IMR-90 (cell line): ENCODE results near the gene TRAPPC10. TPM values are rescaled to one million over a fixed set of nuclear protein-coding genes. Genes with fewer than 3 reads are reported as not detected.

Experiments used
- ATAC-seq: fragments of 200-7000 bp; cut with Tn5 transposase; 2 replicates; pipeline ENCODE4 v1.9.1; 2020; ENCODE audit warnings: low read depth, mild to moderate bottlenecking, moderate library complexity
- BruUV-seq: library from RNA; stranded (reverse); fragments of 400-500 nt; replicated peaks from 2 replicates; lab custom pipeline; 2021; lab: Mats Ljungman, UMichigan
- CTCF ChIA-PET: fragments of 300-600 bp; formaldehyde crosslinking; extraction: SDS; loops from one replicate; lab custom pipeline; 2021; ENCODE audit warnings: antibody characterized with exemption; lab: Yijun Ruan, JAX
- POLR2A ChIA-PET: fragments of 300-600 bp; sonication (Branson Sonifier 250); formaldehyde crosslinking; loops from one replicate; lab custom pipeline; 2022; ENCODE audit warnings: antibody characterized with exemption; ENCODE audit not compliant: unreplicated experiment; lab: Charles Lee
- DNase-seq: peaks from one replicate; pipeline ENCODE4 v3.0.0; 2013
- H2AFZ ChIP-seq: replicated peaks from 2 replicates; pipeline ENCODE3; 2013; ENCODE audit warnings: low read length, mild to moderate bottlenecking; ENCODE audit not compliant: poor library complexity
- H2AK5ac ChIP-seq: 2 replicates; pipeline ENCODE4 v1.6.1; 2013; ENCODE audit warnings: low read depth, low read length, inconsistent platforms
- H2AK9ac ChIP-seq: replicated peaks from 2 replicates; pipeline ENCODE3; 2013; ENCODE audit warnings: mild to moderate bottlenecking, low read depth, low read length, moderate library complexity; ENCODE audit not compliant: poor library complexity
- H2BK120ac ChIP-seq: 2 replicates; pipeline ENCODE4 v1.6.1; 2013; ENCODE audit warnings: low read depth, low read length, inconsistent platforms
- H2BK15ac ChIP-seq: 3 replicates; pipeline ENCODE4 v1.6.1; 2013; ENCODE audit warnings: low read depth, low read length, inconsistent platforms
- H2BK20ac ChIP-seq: 2 replicates; pipeline ENCODE4 v1.6.1; 2013; ENCODE audit warnings: low read depth, mild to moderate bottlenecking, inconsistent platforms, low read length, moderate library complexity
- H2BK5ac ChIP-seq: 2 replicates; pipeline ENCODE4 v1.6.1; 2013; ENCODE audit warnings: mild to moderate bottlenecking, low read depth, low read length, inconsistent platforms; ENCODE audit not compliant: poor library complexity, severe bottlenecking
- H3K14ac ChIP-seq: replicated peaks from 2 replicates; pipeline ENCODE4 v1.6.1; 2013; ENCODE audit warnings: low read depth, low read length, inconsistent platforms
- H3K18ac ChIP-seq: 2 replicates; pipeline ENCODE4 v1.6.1; 2013; ENCODE audit warnings: low read depth, low read length, control low read depth
- H3K23ac ChIP-seq: 2 replicates; pipeline ENCODE4 v1.6.1; 2013; ENCODE audit warnings: low read depth, low read length, inconsistent platforms
- H3K27ac ChIP-seq: 2 replicates; pipeline ENCODE4 v1.5.1; 2013; ENCODE audit warnings: mild to moderate bottlenecking, control low read depth, low read length; ENCODE audit not compliant: insufficient read depth
- H3K27me3 ChIP-seq: 2 replicates; pipeline ENCODE4 v1.6.1; 2013; ENCODE audit warnings: low read length; ENCODE audit not compliant: control insufficient read depth, insufficient read depth
- H3K36me3 ChIP-seq: 2 replicates; pipeline ENCODE4 v1.6.1; 2013; ENCODE audit warnings: low read length, mixed read lengths; ENCODE audit not compliant: control insufficient read depth, insufficient read depth
- H3K4ac ChIP-seq: 2 replicates; pipeline ENCODE4 v1.6.1; 2013; ENCODE audit warnings: low read depth, low read length, inconsistent platforms
- H3K4me1 ChIP-seq: 2 replicates; pipeline ENCODE4 v1.6.1; 2013; ENCODE audit warnings: low read length, mixed read lengths; ENCODE audit not compliant: control insufficient read depth, insufficient read depth
- H3K4me2 ChIP-seq: 2 replicates; pipeline ENCODE4 v1.6.1; 2013; ENCODE audit warnings: low read depth, mild to moderate bottlenecking, control low read depth, low read length, moderate library complexity
- H3K4me3 ChIP-seq: 2 replicates; pipeline ENCODE4 v1.5.1; 2013; ENCODE audit warnings: low read depth, mild to moderate bottlenecking, control low read depth, low read length, moderate library complexity; ENCODE audit not compliant: insufficient read depth
- H3K56ac ChIP-seq: 2 replicates; pipeline ENCODE4 v1.6.1; 2013; ENCODE audit warnings: low read length, inconsistent platforms; ENCODE audit not compliant: insufficient read depth; ENCODE audit errors: extremely low read depth
- H3K79me1 ChIP-seq, 2 experiments: 2 replicates each; pipeline ENCODE4 v1.6.1; 2013; ENCODE audit warnings: low read length in 2 of 2, inconsistent platforms in 1 of 2, low read depth in 1 of 2
- H3K9ac ChIP-seq: 2 replicates; pipeline ENCODE4 v1.6.1; 2013; ENCODE audit warnings: low read depth, low read length, control low read depth
- H3K9me1 ChIP-seq: 2 replicates; pipeline ENCODE4 v1.6.1; 2013; ENCODE audit warnings: low read length, inconsistent platforms; ENCODE audit not compliant: insufficient read depth
- H3K9me3 ChIP-seq: 2 replicates; pipeline ENCODE4 v1.6.1; 2013; ENCODE audit warnings: low read length; ENCODE audit not compliant: control insufficient read depth, insufficient read depth
- H4K20me1 ChIP-seq: 2 replicates; pipeline ENCODE4 v1.6.1; 2013; ENCODE audit warnings: low read length, inconsistent platforms; ENCODE audit not compliant: insufficient read depth
- H4K5ac ChIP-seq: 2 replicates; pipeline ENCODE4 v1.6.1; 2013; ENCODE audit warnings: mild to moderate bottlenecking, low read depth, low read length, control low read depth
- H4K8ac ChIP-seq, 2 experiments: 2 replicates each; pipeline ENCODE4 v1.6.1; 2013; ENCODE audit warnings: low read depth in 2 of 2, low read length in 2 of 2, control low read depth in 1 of 2, inconsistent platforms in 1 of 2
- H4K91ac ChIP-seq: 2 replicates; pipeline ENCODE4 v1.6.1; 2013; ENCODE audit warnings: low read depth, low read length, inconsistent platforms; ENCODE audit not compliant: insufficient read depth
- BHLHE40 ChIP-seq: fragments of 150-350 bp; IDR thresholded peaks from 2 replicates; pipeline ENCODE4 v1.6.1; 2016; ENCODE audit warnings: mild to moderate bottlenecking, low read depth, low read length
- CEBPB ChIP-seq: IDR thresholded peaks from 2 replicates; pipeline ENCODE4 v1.6.1; 2012; ENCODE audit warnings: low read depth, low read length, improper control_type of control experiment
- CHD1 ChIP-seq: IDR thresholded peaks from 2 replicates; pipeline ENCODE4 v1.6.1; 2012; ENCODE audit warnings: low read depth, low read length, improper control_type of control experiment
- FOS ChIP-seq: fragments of 150-350 bp; IDR thresholded peaks from 2 replicates; pipeline ENCODE4 v1.6.1; 2016; ENCODE audit warnings: low read depth, low read length
- MAFK ChIP-seq: IDR thresholded peaks from 2 replicates; pipeline ENCODE4 v1.6.1; 2012; ENCODE audit warnings: low read depth, low read length, improper control_type of control experiment
- MAZ ChIP-seq: IDR thresholded peaks from 2 replicates; pipeline ENCODE4 v1.6.1; 2012; ENCODE audit warnings: low read depth, mild to moderate bottlenecking, low read length, improper control_type of control experiment, moderate library complexity, borderline replicate concordance
- MXI1 ChIP-seq: IDR thresholded peaks from 2 replicates; pipeline ENCODE4 v1.6.1; 2012; ENCODE audit warnings: low read depth, mild to moderate bottlenecking, low read length, moderate library complexity, borderline replicate concordance
- NFE2L2 ChIP-seq: fragments of 150-350 bp; IDR thresholded peaks from 2 replicates; pipeline ENCODE4 v1.6.1; 2016; ENCODE audit warnings: low read depth, mild to moderate bottlenecking, low read length
- POLR2A ChIP-seq: IDR thresholded peaks from 2 replicates; pipeline ENCODE4 v1.6.1; 2012; ENCODE audit warnings: mild to moderate bottlenecking, low read depth, low read length
- RAD21 ChIP-seq: IDR thresholded peaks from 2 replicates; pipeline ENCODE4 v1.6.1; 2012; ENCODE audit warnings: low read length, improper control_type of control experiment
- RCOR1 ChIP-seq: IDR thresholded peaks from 2 replicates; pipeline ENCODE4 v1.6.1; 2012; ENCODE audit warnings: mild to moderate bottlenecking, low read length, improper control_type of control experiment; ENCODE audit not compliant: insufficient replicate concordance
- RFX5 ChIP-seq: IDR thresholded peaks from 2 replicates; pipeline ENCODE4 v1.8.0; 2012; ENCODE audit warnings: low read depth, mild to moderate bottlenecking, low read length, moderate library complexity
- SMC3 ChIP-seq: fragments of 150-350 bp; IDR thresholded peaks from 2 replicates; pipeline ENCODE4 v1.6.1; 2016; ENCODE audit warnings: low read depth, mild to moderate bottlenecking, antibody characterized with exemption, low read length, moderate library complexity
- WGBS, 2 experiments: methylation state at CpG; one replicate each; pipeline versions ENCODE4 v1.1.5 to v1.1.7; 2013; ENCODE audit warnings: missing lambda C conversion rate in 2 of 2; ENCODE audit not compliant: insufficient read length in 1 of 2; ENCODE audit errors: extremely low coverage in 2 of 2; 5-methylcytosine and 5-hydroxymethylcytosine counted together
- dilution Hi-C: fragments of 300-500 bp; cut with HindIII; formaldehyde crosslinking; loops from one replicate; pipeline ENCODE4 v1.14.3; 2018; ENCODE audit warnings: low sequenced_read_pairs; ENCODE audit not compliant: unreplicated experiment
- in situ Hi-C: fragments of 300-500 bp; cut with MboI; formaldehyde crosslinking; loops from 3 replicates; pipeline ENCODE4 v1.14.3; 2019; ENCODE audit warnings: low sequenced_read_pairs, inconsistent platforms, mixed read lengths
- intact Hi-C: fragments of 100-400 bp; cut with micrococcal nuclease; formaldehyde crosslinking; loops from 2 replicates; pipeline ENCODE4 v1.10.0; 2022
- polyA plus RNA-seq, 3 experiments: library from polyadenylated mRNA; depleted of rRNA; stranded (reverse); fragments of >200 nt; gene quantifications; 2 replicates each; pipeline ENCODE4 v1.2.3, GENCODE V29; 2012; ENCODE audit warnings: low replicate concordance in 1 of 3
- total RNA-seq: library from RNA; depleted of rRNA; stranded (reverse); fragments of >200 nt; gene quantifications from 2 replicates; pipeline ENCODE4 v1.2.3, GENCODE V29; 2012
- TF ChIP-seq, protein P1 (sequence below): conservative IDR thresholded peaks from 2 replicates; pipeline ENCODE4 v1.5.1; 2012; ENCODE audit warnings: mild to moderate bottlenecking, low read depth, low read length, improper control_type of control experiment
- TF ChIP-seq, protein P2 (sequence below): fragments of 150-350 bp; IDR thresholded peaks from 2 replicates; pipeline ENCODE4 v1.6.1; 2017; ENCODE audit warnings: mild to moderate bottlenecking, antibody characterized with exemption, low read length, low read depth
- TF ChIP-seq, protein P3 (sequence below): fragments of 150-350 bp; IDR thresholded peaks from 2 replicates; pipeline ENCODE4 v1.6.1; 2016; ENCODE audit warnings: low read depth, mild to moderate bottlenecking, low read length, moderate library complexity, borderline replicate concordance

The TRAPPC10 gene
- total and polyA plus RNA-seq, 2 of the 4 experiments (the other 2 are of a cell fraction): 17.8 to 18.1 TPM

DNA sequence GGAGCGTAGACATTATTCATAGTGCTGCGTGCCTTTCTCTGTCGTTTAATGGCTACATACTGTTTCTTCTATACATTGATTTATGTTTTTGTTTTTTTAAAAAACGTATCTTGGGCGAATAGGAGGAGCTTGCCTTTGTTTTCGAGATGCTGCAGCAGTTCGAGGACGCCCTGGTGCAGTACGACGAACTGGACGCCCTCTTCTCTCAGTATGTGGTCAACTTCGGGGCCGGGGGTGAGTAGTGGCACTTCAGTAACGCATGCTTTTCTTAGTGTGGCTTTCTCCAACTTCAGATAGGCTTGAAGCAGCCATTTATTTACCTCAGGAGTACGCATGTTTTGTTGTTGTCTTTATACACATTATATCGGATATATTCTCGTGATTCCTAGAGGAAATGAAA lies 46.9 kb downstream of the TRAPPC10 start:
- Histone ChIP-seq H2BK120ac (no peak overlapping the region), H3K4ac (no peak overlapping the region), H3K36me3 (peaks cover 45% of the 10 kb centered on the region), H2AK5ac (no peak overlapping the region), H3K14ac (no peak overlapping the region), H3K9me3 (no peaks in the 10 kb centered on the region), H4K91ac (no peak overlapping the region), H2AFZ (no peak overlapping the region), H2BK20ac (no peak overlapping the region), H3K79me1 (peaks cover 45 to 58% of the 10 kb centered on the region in 2 experiments), H3K27me3 (no peaks in the 10 kb centered on the region), H3K56ac (no peak overlapping the region), H3K9me1 (peaks cover 10% of the 10 kb centered on the region), H3K4me3 (no peak overlapping the region), H3K9ac (no peak overlapping the region), H4K20me1 (peaks cover 14% of the 10 kb centered on the region), H3K23ac (no peak overlapping the region), H2AK9ac (no peak overlapping the region), H3K4me1 (peaks cover 5% of the 10 kb centered on the region), H2BK15ac (no peak overlapping the region), H3K4me2 (no peak overlapping the region), H4K5ac (no peak overlapping the region), H3K27ac (no peak overlapping the region), H4K8ac (no peak overlapping the region), H3K18ac (no peak overlapping the region), H2BK5ac (no peak overlapping the region)
- DNase-seq (no peak), ATAC-seq (no peak)
- TF ChIP-seq FOS: no peak
- TF ChIP-seq CEBPB: no peak
- no peak for TF ChIP-seq POLR2A
- no peak for TF ChIP-seq SMC3
- TF ChIP-seq RCOR1: no peak
- TF ChIP-seq, protein P1, sequence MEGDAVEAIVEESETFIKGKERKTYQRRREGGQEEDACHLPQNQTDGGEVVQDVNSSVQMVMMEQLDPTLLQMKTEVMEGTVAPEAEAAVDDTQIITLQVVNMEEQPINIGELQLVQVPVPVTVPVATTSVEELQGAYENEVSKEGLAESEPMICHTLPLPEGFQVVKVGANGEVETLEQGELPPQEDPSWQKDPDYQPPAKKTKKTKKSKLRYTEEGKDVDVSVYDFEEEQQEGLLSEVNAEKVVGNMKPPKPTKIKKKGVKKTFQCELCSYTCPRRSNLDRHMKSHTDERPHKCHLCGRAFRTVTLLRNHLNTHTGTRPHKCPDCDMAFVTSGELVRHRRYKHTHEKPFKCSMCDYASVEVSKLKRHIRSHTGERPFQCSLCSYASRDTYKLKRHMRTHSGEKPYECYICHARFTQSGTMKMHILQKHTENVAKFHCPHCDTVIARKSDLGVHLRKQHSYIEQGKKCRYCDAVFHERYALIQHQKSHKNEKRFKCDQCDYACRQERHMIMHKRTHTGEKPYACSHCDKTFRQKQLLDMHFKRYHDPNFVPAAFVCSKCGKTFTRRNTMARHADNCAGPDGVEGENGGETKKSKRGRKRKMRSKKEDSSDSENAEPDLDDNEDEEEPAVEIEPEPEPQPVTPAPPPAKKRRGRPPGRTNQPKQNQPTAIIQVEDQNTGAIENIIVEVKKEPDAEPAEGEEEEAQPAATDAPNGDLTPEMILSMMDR: no peak
- TF ChIP-seq NFE2L2: no peak
- no peak for TF ChIP-seq MXI1
- TF ChIP-seq RFX5: no peak
- TF ChIP-seq MAZ: no peak
- TF ChIP-seq MAFK: no peak
- TF ChIP-seq RAD21: no peak
- TF ChIP-seq BHLHE40: no peak
- TF ChIP-seq, protein P2, sequence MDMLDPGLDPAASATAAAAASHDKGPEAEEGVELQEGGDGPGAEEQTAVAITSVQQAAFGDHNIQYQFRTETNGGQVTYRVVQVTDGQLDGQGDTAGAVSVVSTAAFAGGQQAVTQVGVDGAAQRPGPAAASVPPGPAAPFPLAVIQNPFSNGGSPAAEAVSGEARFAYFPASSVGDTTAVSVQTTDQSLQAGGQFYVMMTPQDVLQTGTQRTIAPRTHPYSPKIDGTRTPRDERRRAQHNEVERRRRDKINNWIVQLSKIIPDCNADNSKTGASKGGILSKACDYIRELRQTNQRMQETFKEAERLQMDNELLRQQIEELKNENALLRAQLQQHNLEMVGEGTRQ: no peak
- TF ChIP-seq, protein P3, sequence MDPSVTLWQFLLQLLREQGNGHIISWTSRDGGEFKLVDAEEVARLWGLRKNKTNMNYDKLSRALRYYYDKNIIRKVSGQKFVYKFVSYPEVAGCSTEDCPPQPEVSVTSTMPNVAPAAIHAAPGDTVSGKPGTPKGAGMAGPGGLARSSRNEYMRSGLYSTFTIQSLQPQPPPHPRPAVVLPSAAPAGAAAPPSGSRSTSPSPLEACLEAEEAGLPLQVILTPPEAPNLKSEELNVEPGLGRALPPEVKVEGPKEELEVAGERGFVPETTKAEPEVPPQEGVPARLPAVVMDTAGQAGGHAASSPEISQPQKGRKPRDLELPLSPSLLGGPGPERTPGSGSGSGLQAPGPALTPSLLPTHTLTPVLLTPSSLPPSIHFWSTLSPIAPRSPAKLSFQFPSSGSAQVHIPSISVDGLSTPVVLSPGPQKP: no peak
- no peak for TF ChIP-seq CHD1
- CTCF ChIA-PET: no interaction called here
- WGBS, 2 experiments: 93% methylated on average over 7 of the region's 17 CpGs; no CpG with 5 or more reads in 1 of the 2 experiments
- dilution Hi-C loops (no loop called here), in situ Hi-C loops (no loop called here), intact Hi-C loops (no loop called here)
- no TSS peak for BruUV-seq
- POLR2A ChIA-PET: no interaction called here
